Astrocyte (in vitro differentiated cells and primary cell): ENCODE data around the gene LRRC4C. TPM values are rescaled to one million over a fixed set of nuclear protein-coding genes. Genes with fewer than 3 reads are reported as not detected.
A peak's percentile ranks its signal among the peaks of the same experiment; 100 is the strongest.

Experiments used
- DNase-seq: peaks from one replicate; pipeline ENCODE4 v3.0.0-alpha.2; 2010; ENCODE audit warnings: low read depth
- FAIRE-seq: peaks from 2 replicates; lab custom pipeline; 2011; peaks lifted over from hg19 to GRCh38; lab: Jason Lieb, UNC
- H2AFZ ChIP-seq: 2 replicates; pipeline ENCODE4 v1.6.0; 2012; ENCODE audit warnings: low read depth, low read length, inconsistent platforms
- H3K27ac ChIP-seq: 2 replicates; pipeline ENCODE4 v1.5.1; 2011; ENCODE audit warnings: low read depth, low read length, inconsistent platforms
- H3K27me3 ChIP-seq: 2 replicates; pipeline ENCODE4 v1.6.0; 2011; ENCODE audit warnings: low read length, inconsistent platforms; ENCODE audit not compliant: insufficient read depth
- H3K36me3 ChIP-seq: 2 replicates; pipeline ENCODE4 v1.5.1; 2011; ENCODE audit warnings: low read length, inconsistent platforms; ENCODE audit not compliant: insufficient read depth
- H3K4me1 ChIP-seq: 2 replicates; pipeline ENCODE4 v1.5.1; 2011; ENCODE audit warnings: low read length, inconsistent platforms; ENCODE audit not compliant: insufficient read depth
- H3K4me2 ChIP-seq: 2 replicates; pipeline ENCODE4 v1.6.0; 2012; ENCODE audit warnings: low read length, inconsistent platforms
- H3K4me3 ChIP-seq: 2 replicates; pipeline ENCODE4 v1.5.1; 2011; ENCODE audit warnings: low read depth, mild to moderate bottlenecking, low read length, inconsistent platforms; ENCODE audit not compliant: insufficient read depth
- H3K79me2 ChIP-seq: 2 replicates; pipeline ENCODE4 v1.6.0; 2012; ENCODE audit warnings: mild to moderate bottlenecking, low read length, inconsistent platforms; ENCODE audit not compliant: insufficient read depth
- H3K9ac ChIP-seq: 2 replicates; pipeline ENCODE4 v1.6.0; 2012; ENCODE audit warnings: mild to moderate bottlenecking, low read length, inconsistent platforms
- H3K9me3 ChIP-seq: 2 replicates; pipeline ENCODE4 v1.5.1; 2012; ENCODE audit warnings: low read depth, mild to moderate bottlenecking, low read length, inconsistent platforms; ENCODE audit not compliant: insufficient read depth
- H4K20me1 ChIP-seq: 2 replicates; pipeline ENCODE4 v1.6.0; 2012; ENCODE audit warnings: low read length, inconsistent platforms; ENCODE audit not compliant: insufficient read depth
- H3K27ac Mint-ChIP-seq: one replicate; pipeline ENCODE4 v1.8.0; 2021; ENCODE audit warnings: mild to moderate bottlenecking, mixed read lengths; ENCODE audit not compliant: unreplicated experiment
- H3K27me3 Mint-ChIP-seq: one replicate; pipeline ENCODE4 v1.8.0; 2021; ENCODE audit warnings: low read depth, mixed read lengths; ENCODE audit not compliant: unreplicated experiment
- H3K36me3 Mint-ChIP-seq: one replicate; pipeline ENCODE4 v1.8.0; 2021; ENCODE audit warnings: low read depth, mixed read lengths; ENCODE audit not compliant: unreplicated experiment
- H3K4me1 Mint-ChIP-seq: one replicate; pipeline ENCODE4 v1.8.0; 2021; ENCODE audit warnings: low read depth, mixed read lengths; ENCODE audit not compliant: unreplicated experiment
- H3K4me3 Mint-ChIP-seq: one replicate; pipeline ENCODE4 v1.8.0; 2021; ENCODE audit warnings: mild to moderate bottlenecking, moderate library complexity, mixed read lengths; ENCODE audit not compliant: unreplicated experiment
- H3K9me3 Mint-ChIP-seq: one replicate; pipeline ENCODE4 v1.8.0; 2021; ENCODE audit warnings: mild to moderate bottlenecking, mixed read lengths; ENCODE audit not compliant: unreplicated experiment
- EZH2 ChIP-seq: IDR thresholded peaks from 2 replicates; pipeline ENCODE4 v1.6.1; 2012; ENCODE audit warnings: mild to moderate bottlenecking, low read length, inconsistent platforms; ENCODE audit not compliant: insufficient read depth
- total RNA-seq: library from RNA; stranded (reverse); gene quantifications from 2 replicates; pipeline ENCODE4 v1.2.1, GENCODE V29; 2021
- TF ChIP-seq, protein P1 (sequence below): IDR thresholded peaks from 2 replicates; pipeline ENCODE4 v1.5.1; 2011; ENCODE audit warnings: low read depth, mild to moderate bottlenecking, inconsistent platforms, low read length, moderate library complexity; ENCODE audit not compliant: insufficient read depth

LRRC4C gene
- total RNA-seq, 1 donor from 2014 or later = 9.0 TPM

DNA sequence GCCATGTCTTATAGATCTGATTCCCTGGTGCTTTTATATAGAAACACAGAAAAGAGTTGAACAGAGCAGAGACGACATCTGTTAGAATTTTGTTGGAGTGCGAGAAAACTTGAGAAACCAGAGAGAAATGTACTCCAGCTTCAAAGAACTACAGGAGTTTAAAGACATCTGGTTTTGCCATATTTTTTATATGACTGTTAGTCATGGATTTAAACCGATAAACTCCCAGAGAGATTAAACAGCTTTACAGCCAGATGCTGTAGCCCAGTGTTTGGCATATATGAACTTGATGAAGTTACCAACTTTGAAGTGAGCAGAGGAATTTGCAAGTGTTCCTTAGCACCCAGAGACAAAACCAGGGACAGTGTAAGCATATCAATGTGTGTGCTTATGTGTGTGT, 1083.1 kb downstream of the LRRC4C start:
- Mint-ChIP-seq H3K27ac (no peak overlapping the region), H3K9me3 (no peaks in the 10 kb centered on the region), H3K27me3 (no peaks in the 10 kb centered on the region), H3K4me1 (no peaks in the 10 kb centered on the region), H3K4me3 (no peak overlapping the region), H3K36me3 (no peaks in the 10 kb centered on the region)
- H3K27me3 ChIP-seq = no peaks in the 10 kb centered on the region
- no peak overlapping the region for H3K27ac ChIP-seq
- no peak overlapping the region for H3K9ac ChIP-seq
- peak overlapping the region; percentile 42 for H2AFZ ChIP-seq
- no peak overlapping the region for H3K4me3 ChIP-seq
- no peak overlapping the region for H3K4me2 ChIP-seq
- DNase-seq (no peak), FAIRE-seq (no peak)
- no peaks in the 10 kb centered on the region for H3K4me1 ChIP-seq
- H3K9me3 ChIP-seq = no peaks in the 10 kb centered on the region
- TF ChIP-seq EZH2 = no peak
- TF ChIP-seq, protein P1, sequence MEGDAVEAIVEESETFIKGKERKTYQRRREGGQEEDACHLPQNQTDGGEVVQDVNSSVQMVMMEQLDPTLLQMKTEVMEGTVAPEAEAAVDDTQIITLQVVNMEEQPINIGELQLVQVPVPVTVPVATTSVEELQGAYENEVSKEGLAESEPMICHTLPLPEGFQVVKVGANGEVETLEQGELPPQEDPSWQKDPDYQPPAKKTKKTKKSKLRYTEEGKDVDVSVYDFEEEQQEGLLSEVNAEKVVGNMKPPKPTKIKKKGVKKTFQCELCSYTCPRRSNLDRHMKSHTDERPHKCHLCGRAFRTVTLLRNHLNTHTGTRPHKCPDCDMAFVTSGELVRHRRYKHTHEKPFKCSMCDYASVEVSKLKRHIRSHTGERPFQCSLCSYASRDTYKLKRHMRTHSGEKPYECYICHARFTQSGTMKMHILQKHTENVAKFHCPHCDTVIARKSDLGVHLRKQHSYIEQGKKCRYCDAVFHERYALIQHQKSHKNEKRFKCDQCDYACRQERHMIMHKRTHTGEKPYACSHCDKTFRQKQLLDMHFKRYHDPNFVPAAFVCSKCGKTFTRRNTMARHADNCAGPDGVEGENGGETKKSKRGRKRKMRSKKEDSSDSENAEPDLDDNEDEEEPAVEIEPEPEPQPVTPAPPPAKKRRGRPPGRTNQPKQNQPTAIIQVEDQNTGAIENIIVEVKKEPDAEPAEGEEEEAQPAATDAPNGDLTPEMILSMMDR = no peak
- no peaks in the 10 kb centered on the region for H3K36me3 ChIP-seq
- no peaks in the 10 kb centered on the region for H3K79me2 ChIP-seq
- no peaks in the 10 kb centered on the region for H4K20me1 ChIP-seq

DNA sequence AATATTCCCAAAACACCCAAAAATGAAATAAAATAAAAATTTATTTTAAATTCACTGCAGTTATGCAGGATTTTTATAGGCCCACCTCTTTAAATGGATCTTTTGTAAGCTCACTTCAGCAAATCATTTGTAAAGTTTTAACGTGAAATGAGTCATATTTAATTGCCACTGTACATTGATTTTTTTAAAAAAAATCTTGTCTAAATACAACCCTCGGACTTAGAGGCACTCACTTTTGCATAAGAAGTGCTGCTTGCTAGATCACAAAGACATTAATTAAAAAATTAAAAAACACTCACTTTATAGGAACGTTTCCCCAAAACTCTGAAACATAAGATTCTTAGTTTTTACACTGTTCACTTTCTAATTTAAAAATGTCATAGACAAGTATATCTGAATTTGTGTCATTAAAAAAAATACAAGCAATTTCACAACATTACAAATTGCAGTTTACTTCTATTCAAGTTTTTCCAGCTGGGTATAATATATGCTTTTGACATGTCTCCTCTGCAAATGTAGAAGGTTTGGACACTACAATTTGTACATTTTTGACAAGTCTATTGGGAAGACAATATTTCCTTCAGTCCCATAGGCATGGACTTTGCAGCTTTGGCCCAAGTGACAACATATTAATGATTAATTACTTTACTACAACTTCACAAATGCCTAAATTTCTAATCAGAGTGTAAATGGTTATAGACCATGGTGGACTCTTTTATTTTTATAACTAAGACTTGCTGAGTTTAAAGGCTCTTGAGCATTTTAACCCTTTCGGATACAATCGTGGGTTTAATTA, 1088.4 kb downstream of the LRRC4C start:
- TF ChIP-seq, protein P1 = no peak
- no peak for TF ChIP-seq EZH2
- no peaks in the 10 kb centered on the region for H3K27me3 Mint-ChIP-seq
- no peak overlapping the region for H3K4me2 ChIP-seq

DNA sequence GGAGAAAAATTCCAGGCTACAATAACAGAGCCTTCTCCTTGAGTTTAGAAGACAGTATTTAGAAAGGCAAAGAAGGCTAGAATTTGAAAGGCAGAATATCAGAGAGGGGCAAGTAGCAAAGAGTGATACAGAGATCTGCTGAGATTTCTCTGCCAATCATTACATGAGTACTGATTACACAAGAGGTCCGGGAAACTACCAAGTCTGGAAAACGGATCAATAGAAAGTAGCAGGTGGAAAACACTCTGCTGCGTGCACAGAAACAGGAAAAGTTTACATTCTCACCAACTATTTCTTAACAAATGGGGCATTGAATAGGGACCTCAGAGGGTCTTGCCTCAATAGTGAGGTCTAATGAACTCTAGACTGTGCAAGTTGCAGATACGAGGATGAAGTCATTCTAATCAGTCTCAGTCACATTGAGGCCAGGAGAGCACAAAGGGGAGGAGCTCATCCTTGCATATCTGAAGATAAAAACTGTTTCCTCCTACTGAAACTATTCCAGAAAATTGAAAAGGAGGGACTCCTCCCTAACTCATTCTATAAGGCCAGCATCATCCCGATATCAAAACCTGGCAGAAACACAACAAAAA, 1099.2 kb downstream of the LRRC4C start:
- FAIRE-seq = no peak

More for the DNA sequence above, 1088.4 kb downstream of the LRRC4C start:
- no peak for FAIRE-seq
- no peaks in the 10 kb centered on the region for H3K36me3 ChIP-seq
- no peak overlapping the region for H2AFZ ChIP-seq
- H3K4me1 Mint-ChIP-seq = no peaks in the 10 kb centered on the region
- no peak overlapping the region for H3K4me3 ChIP-seq
- H3K9me3 Mint-ChIP-seq = no peaks in the 10 kb centered on the region
- no peaks in the 10 kb centered on the region for H3K79me2 ChIP-seq
- H3K36me3 Mint-ChIP-seq = no peaks in the 10 kb centered on the region
- no peak overlapping the region for H3K4me3 Mint-ChIP-seq
- no peak overlapping the region for H3K27ac ChIP-seq
- H3K27me3 ChIP-seq = no peaks in the 10 kb centered on the region
- H3K9me3 ChIP-seq = no peaks in the 10 kb centered on the region
- H4K20me1 ChIP-seq = no peaks in the 10 kb centered on the region
- no peak overlapping the region for H3K27ac Mint-ChIP-seq
- no peak overlapping the region for H3K9ac ChIP-seq
- H3K4me1 ChIP-seq = no peaks in the 10 kb centered on the region
- no peak for DNase-seq

More for the DNA sequence above, 1099.2 kb downstream of the LRRC4C start:
- no peaks in the 10 kb centered on the region for H3K9me3 Mint-ChIP-seq
- H3K79me2 ChIP-seq = no peaks in the 10 kb centered on the region
- H3K9me3 ChIP-seq = no peaks in the 10 kb centered on the region
- no peaks in the 10 kb centered on the region for H3K27me3 ChIP-seq
- H4K20me1 ChIP-seq = no peaks in the 10 kb centered on the region
- no peaks in the 10 kb centered on the region for H3K4me1 ChIP-seq
- no peak overlapping the region for H3K4me2 ChIP-seq
- H3K4me3 Mint-ChIP-seq = no peak overlapping the region
- H3K9ac ChIP-seq = no peak overlapping the region
- no peaks in the 10 kb centered on the region for H3K36me3 Mint-ChIP-seq
- H3K4me3 ChIP-seq = no peak overlapping the region
- TF ChIP-seq EZH2 = no peak
- TF ChIP-seq, protein P1 = no peak
- no peak overlapping the region for H3K27ac ChIP-seq
- no peak overlapping the region for H3K27ac Mint-ChIP-seq
- no peak for DNase-seq
- no peaks in the 10 kb centered on the region for H3K27me3 Mint-ChIP-seq
- H2AFZ ChIP-seq = no peak overlapping the region
- no peaks in the 10 kb centered on the region for H3K4me1 Mint-ChIP-seq
- no peaks in the 10 kb centered on the region for H3K36me3 ChIP-seq
